ENCODE data around the gene ALDH3B1.

ALDH3B1 gene

DNA sequence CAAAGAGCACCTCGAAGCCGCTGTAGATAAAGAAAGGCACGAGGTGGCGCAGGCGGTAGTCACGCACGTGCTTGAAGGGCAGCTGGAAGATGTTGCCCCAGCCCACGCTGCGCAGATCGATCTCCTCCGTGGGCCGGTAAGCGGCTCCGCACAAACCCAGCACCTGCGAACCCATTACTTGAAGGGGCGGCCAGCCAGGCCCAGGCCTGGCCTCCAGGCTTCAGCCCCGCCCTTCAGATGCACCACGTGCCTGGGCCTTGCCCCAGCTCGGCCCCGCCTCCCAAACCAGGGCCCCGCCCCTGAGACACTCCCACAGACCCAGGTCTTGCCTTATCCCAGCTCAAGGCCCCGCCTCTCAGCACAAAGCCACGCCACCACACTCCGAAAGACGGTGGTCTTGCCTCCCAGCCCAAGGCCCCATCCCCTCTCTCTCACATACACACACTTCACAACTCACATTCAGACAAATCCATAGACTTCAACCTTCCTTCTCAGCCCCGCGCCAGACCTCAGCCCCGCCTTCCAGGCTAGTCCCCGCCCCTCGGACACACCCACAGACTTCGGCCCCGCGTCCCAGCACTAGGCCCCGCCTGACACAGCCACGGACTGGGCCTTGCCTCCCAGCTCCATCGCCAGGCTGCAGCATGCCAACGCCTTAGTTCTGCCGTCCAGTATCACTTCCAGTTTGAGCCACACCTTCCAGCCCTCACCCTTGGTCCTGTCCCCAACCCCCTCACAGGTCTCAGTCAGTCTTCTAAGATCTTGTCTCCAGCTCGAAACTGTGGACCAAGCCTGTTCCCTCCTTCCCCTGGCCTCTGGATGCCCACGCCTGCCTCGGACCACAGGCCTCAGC is 13.3 kb upstream of the ALDH3B1 start:
- DNase-seq (ENCODE audit: low read depth in 2 of 2): no peak

DNA sequence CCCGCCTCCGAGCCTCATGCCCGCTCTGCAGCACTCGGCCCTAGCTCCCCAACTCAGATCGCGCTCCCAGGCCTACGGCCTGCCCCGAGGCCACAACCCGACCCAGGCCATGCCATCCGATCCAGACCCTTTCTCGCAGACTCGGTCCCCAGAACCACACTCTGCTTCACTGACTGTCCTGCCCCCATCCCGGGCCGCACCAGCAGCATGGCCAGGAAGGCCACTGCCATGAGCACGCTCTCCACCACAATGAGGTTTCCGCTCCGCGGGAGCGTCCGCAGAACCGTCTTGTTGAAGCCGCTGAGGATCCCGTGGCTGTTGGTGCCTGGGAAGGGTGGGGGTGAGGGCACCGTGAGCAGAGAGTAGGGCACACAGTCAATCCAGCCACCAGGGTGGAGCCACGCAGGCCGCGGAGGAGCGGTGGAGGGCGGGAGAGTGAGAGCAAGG is 12.6 kb upstream of the ALDH3B1 start:
- no peak for DNase-seq (ENCODE audit: low read depth in 2 of 2)

GRCh38 chr11:67998150-67999045 is 11.7 kb upstream of the ALDH3B1 start:
- no peak for DNase-seq (ENCODE audit: low read depth in 2 of 2)

GRCh38 chr11:67999201-67999629 is 10.9 kb upstream of the ALDH3B1 start:
- DNase-seq (ENCODE audit: low read depth in 2 of 2): no peak

DNA sequence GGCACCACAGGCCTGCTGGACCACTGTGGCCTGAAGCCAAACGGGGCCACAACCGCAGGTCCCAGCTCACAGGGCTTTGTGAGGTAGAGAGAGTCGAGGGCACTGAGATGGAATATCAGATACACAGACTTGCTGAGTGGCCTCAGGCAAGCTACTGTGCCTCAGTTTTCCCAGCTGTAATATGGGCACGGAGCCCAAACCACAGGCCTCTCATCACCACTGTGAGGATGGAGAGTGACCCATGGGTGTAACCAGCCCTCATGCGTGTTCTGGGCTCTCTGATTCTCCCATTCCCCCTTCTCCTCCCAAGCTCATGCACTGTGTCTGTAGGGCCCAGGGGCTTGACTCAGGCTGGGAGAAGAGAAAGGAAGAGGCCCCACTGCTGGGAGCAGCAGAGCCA is 10.4 kb upstream of the ALDH3B1 start:
- DNase-seq (ENCODE audit: low read depth in 2 of 2): no peak

DNA sequence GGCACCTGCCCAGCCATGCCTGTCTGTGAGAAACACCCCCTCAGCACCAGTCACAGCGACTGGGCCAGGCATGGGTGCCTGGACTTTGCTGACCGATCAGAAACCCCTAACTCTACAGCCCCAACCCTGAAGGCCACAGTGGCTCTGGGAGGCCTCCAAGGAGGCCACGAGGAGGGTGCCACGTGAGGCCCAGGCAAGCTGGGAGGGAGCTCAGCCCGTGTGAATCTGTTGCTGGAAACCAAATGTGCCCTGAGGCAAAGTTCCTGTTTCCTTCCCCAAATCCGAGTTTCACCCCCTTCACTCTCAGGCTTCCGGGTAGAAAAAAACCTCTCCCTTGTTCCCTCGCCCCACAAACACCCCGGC is 7.6 kb upstream of the ALDH3B1 start:
- no peak for DNase-seq (ENCODE audit: low read depth in 2 of 2)

GRCh38 chr11:68002938-68003845 is 6.9 kb upstream of the ALDH3B1 start:
- DNase-seq (ENCODE audit: low read depth in 2 of 2): no peak

- peak in 1 of 2 experiments; percentile 33 for DNase-seq (ENCODE audit: low read depth in 2 of 2)
Measured at GRCh38 chr11:68003846-68004550, 6.1 kb upstream of the ALDH3B1 start, which contains the start of gene UNC93B1. UNC93B1 (minus strand) TSS chr11:68004097; CDS start chr11:68004043, 54 bp downstream.

- DNase-seq (ENCODE audit: low read depth in 2 of 2): no peak
Measured at GRCh38 chr11:68004551-68005335, 5.4 kb upstream of the ALDH3B1 start.

- no peak for DNase-seq (ENCODE audit: low read depth in 2 of 2)
Measured at GRCh38 chr11:68006606-68007166, 3.4 kb upstream of the ALDH3B1 start.

GRCh38 chr11:68007498-68008380 is 2.4 kb upstream of the ALDH3B1 start:
- DNase-seq (ENCODE audit: low read depth in 2 of 2): no peak

DNA sequence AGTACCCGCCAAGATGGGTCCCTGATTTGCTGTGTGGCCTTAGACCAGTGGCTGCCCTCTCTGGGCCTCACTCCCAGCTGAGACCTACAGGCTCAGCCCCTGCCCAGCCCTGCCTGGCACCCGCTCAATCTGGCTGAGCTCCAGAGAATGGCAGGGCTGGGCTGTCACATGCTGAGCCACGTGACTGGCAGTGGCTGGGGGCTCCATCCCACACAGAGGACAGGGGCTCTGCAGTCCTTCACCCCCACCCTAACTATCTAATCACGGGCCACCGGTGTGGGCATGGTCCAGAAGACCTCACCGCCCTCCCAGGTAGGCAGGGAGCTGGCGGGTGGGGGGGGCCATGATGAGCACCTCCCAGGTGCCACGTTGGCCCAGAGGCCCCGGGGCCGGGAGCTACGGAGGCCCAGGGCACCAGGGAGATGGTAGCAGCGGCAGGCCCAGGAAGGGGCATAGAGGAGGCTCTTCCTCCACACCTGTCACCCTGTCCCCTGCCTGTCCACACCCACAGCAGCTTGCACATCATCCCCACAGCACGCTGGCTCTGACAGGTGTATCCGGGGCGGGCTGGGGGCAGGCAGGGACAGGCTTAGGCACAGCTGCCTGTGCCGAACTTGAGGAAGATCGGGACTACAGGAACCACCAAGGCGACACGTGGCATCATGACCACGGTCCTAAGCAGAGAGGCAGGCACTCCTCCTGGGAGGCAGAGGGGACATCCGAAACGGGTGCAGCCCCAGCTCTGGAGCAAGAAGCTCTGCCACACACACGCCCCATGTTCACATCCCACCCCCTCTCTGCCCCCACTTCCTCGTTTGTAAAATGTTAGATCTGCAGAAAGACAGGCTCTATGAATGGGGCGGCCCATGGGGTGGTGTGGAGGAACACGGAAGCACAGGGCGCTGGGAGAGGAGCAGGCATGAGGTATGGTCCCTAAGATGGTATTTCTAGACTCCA is 1.5 kb upstream of the ALDH3B1 start:
- DNase-seq (ENCODE audit: low read depth in 2 of 2): no peak

DNA sequence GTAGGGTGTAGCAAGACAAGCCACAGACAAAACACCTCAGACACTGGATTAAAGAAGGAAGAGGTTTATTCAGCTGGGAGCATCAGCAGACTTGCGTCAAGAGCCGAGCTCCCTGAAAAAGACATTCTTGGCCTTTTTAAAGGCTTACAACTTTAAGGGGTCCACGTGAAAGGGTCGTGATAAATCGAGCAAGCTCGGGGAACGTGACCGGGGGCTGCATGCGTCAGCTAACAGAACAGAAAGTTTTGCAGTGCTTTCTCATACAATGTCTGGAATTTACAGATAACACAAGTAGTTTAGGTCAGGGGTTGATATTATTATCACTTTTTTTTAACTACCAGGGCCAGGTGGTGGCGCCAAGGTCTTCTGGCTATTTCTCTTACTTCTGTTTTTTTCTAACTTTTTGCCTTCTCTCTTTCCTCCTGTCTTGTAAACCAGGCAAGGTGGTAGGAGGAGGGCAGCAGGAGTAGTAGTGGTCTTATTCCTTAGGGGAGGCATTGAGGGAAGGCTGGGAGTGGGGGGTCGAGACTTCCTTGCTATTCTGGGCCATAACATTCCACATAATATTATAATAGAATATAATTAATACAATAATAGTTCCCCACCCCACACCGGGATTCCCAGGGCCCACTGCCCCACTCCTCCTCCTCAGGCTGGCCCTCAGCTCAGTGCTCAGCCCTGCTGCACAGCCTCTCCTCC is 587 bp upstream of the ALDH3B1 start:
- DNase-seq (ENCODE audit: low read depth in 2 of 2): no peak

- no peak for DNase-seq (ENCODE audit: low read depth in 2 of 2)
Measured at GRCh38 chr11:68011051-68011943, 1.2 kb downstream of the ALDH3B1 start.

DNA sequence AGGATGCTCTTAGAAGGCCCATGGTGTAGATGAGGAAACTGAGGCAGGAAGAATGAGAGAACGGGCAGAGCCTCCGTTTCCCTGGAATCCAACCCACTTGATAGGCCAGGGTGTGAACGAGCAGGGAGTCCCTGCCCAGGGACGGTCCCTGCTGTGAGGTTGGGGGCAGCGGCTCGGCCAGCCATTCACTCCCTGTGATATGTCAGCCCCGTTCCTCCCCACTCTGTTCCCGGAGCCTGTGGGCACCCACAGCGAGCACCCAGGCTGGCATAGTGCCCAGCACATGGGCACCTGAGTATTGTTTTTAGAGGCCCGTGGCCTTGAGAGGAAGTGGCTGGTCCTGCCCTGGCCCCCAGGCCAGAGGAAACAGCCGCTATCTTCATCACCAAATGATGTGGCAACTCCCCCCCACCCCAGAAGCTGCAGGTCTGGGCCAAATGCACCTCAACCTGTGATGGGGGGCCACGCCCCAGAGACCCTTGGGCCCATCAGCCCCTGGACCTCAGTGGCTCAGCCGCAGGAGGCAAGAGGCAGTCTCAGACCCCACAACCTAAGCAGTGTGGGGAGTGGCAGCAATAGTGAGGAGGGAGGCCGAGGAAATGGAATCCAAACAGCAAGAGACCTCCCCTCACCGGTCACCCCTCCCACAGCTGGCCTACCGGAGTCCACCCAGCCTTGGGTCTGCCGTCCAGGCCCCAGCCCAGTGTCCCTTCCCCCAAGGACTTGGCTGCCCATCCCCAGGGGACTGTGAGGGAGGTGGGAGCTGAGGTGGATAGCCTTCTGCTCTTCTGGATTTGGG is 2.1 kb downstream of the ALDH3B1 start:
- DNase-seq (ENCODE audit: low read depth in 2 of 2): no peak

Data from fibroblast of skin of left biceps (primary cell).